GM23338 (cell line): Measurements from ENCODE around the gene VENTX. TPM values are rescaled to one million over a fixed set of nuclear protein-coding genes. Genes with fewer than 3 reads are reported as not detected.

ENCODE experiments used
- ATAC-seq: fragments of 200-7000 bp; cut with Tn5 transposase; 3 replicates; pipeline ENCODE4 v1.9.1; 2020
- DNase-seq: peaks from one replicate; pipeline ENCODE4 v3.0.0-alpha.2; 2015; ENCODE audit warnings: low spot score
- H2AFZ ChIP-seq: fragments of 200-600 bp; sonication (generic); 2 replicates; pipeline ENCODE4 v1.8.0; 2016; ENCODE audit warnings: antibody characterized with exemption, mild to moderate bottlenecking, moderate library complexity
- H3F3A ChIP-seq: fragments of 200-600 bp; sonication (generic); replicated peaks from 2 replicates; pipeline ENCODE4 v1.8.0; 2017; ENCODE audit warnings: antibody characterized with exemption, mixed run types, low read depth
- H3K27ac ChIP-seq: fragments of 200-600 bp; sonication (generic); 2 replicates; pipeline ENCODE4 v1.6.1; 2016; ENCODE audit warnings: low read depth
- H3K27me3 ChIP-seq: fragments of 200-600 bp; sonication (generic); 2 replicates; pipeline ENCODE4 v1.8.0; 2016; ENCODE audit warnings: mild to moderate bottlenecking, mixed run types, moderate library complexity; ENCODE audit not compliant: insufficient read depth
- H3K36me3 ChIP-seq: fragments of 200-600 bp; sonication (generic); 2 replicates; pipeline ENCODE4 v1.8.0; 2016; ENCODE audit warnings: mild to moderate bottlenecking; ENCODE audit not compliant: insufficient read depth
- H3K4me1 ChIP-seq: fragments of 200-600 bp; sonication (generic); 2 replicates; pipeline ENCODE4 v1.8.0; 2016; ENCODE audit warnings: mild to moderate bottlenecking, moderate library complexity; ENCODE audit not compliant: insufficient read depth
- H3K4me2 ChIP-seq: fragments of 200-600 bp; sonication (generic); 2 replicates; pipeline ENCODE4 v1.7.1; 2017; ENCODE audit warnings: mixed run types
- H3K4me3 ChIP-seq: fragments of 200-600 bp; sonication (generic); 2 replicates; pipeline ENCODE4 v1.6.1; 2016; ENCODE audit warnings: mixed run types
- H3K79me2 ChIP-seq: fragments of 200-600 bp; sonication (generic); replicated peaks from 2 replicates; pipeline ENCODE4 v1.8.0; 2017; ENCODE audit warnings: mild to moderate bottlenecking; ENCODE audit not compliant: insufficient read depth
- H3K9me2 ChIP-seq: fragments of 200-600 bp; sonication (generic); 2 replicates; pipeline ENCODE4 v1.8.0; 2017; ENCODE audit not compliant: insufficient read depth
- H4K20me1 ChIP-seq: fragments of 200-600 bp; sonication (generic); replicated peaks from 2 replicates; pipeline ENCODE4 v1.8.0; 2017; ENCODE audit warnings: mild to moderate bottlenecking; ENCODE audit not compliant: insufficient read depth
- H3K27ac Mint-ChIP-seq: 2 replicates; pipeline ENCODE4 v1.8.0; 2020; ENCODE audit warnings: inconsistent platforms, mild to moderate bottlenecking, moderate library complexity, mixed read lengths
- H3K27me3 Mint-ChIP-seq: 3 replicates; pipeline ENCODE4 v1.8.0; 2022; ENCODE audit warnings: low read depth, mild to moderate bottlenecking, moderate library complexity, mixed read lengths, inconsistent platforms; ENCODE audit not compliant: insufficient read depth, poor library complexity
- H3K36me3 Mint-ChIP-seq: 3 replicates; pipeline ENCODE4 v1.8.0; 2021; ENCODE audit warnings: low read depth, mild to moderate bottlenecking, inconsistent platforms, moderate library complexity, mixed read lengths
- H3K4me1 Mint-ChIP-seq: 3 replicates; pipeline ENCODE4 v1.8.0; 2020; ENCODE audit warnings: mild to moderate bottlenecking, inconsistent platforms, mixed read lengths
- H3K4me3 Mint-ChIP-seq: 3 replicates; pipeline ENCODE4 v1.8.0; 2021; ENCODE audit warnings: moderate library complexity, mild to moderate bottlenecking, inconsistent platforms, mixed read lengths
- H3K9me3 Mint-ChIP-seq: 3 replicates; pipeline ENCODE4 v1.8.0; 2020; ENCODE audit warnings: moderate library complexity, mild to moderate bottlenecking, inconsistent platforms, mixed read lengths
- CTCF ChIP-seq, 2 experiments: fragments of 200-600 bp in 1 of 2; sonication (generic) in 1 of 2; conservative IDR thresholded peaks; 2 replicates each; pipeline versions ENCODE4 v1.5.1 to v1.6.1; 2016 to 2017; ENCODE audit warnings: antibody characterized with exemption in 2 of 2, low read depth in 2 of 2, mild to moderate bottlenecking in 2 of 2, moderate library complexity in 1 of 2
- EZH2 ChIP-seq: fragments of 200-600 bp; sonication (generic); IDR thresholded peaks from one replicate; pipeline ENCODE4 v1.8.0; 2017; ENCODE audit warnings: antibody characterized with exemption, mild to moderate bottlenecking, low read depth; ENCODE audit not compliant: unreplicated experiment
- EZH2phosphoT487 ChIP-seq: fragments of 200-600 bp; sonication (generic); IDR thresholded peaks from one replicate; pipeline ENCODE4 v1.8.1; 2018; ENCODE audit warnings: antibody characterized with exemption; ENCODE audit not compliant: unreplicated experiment
- JUNB ChIP-seq: IDR thresholded peaks from one replicate; pipeline ENCODE4 v1.6.1; 2016; ENCODE audit warnings: antibody characterized with exemption; ENCODE audit not compliant: unreplicated experiment
- NANOG ChIP-seq: IDR thresholded peaks from 2 replicates; pipeline ENCODE4 v1.6.1; 2016; ENCODE audit warnings: antibody characterized with exemption, borderline replicate concordance
- ZNF331 ChIP-seq: fragments of 250-450 bp; sonication (Bioruptor Pico); IDR thresholded peaks from 2 replicates; pipeline ENCODE4 v1.5.0; 2020; ENCODE audit warnings: low read depth, mild to moderate bottlenecking, moderate library complexity
- ZNF462 ChIP-seq: fragments of 250-450 bp; sonication (Bioruptor Pico); IDR thresholded peaks from 2 replicates; pipeline ENCODE4 v1.5.0; 2020; ENCODE audit warnings: mild to moderate bottlenecking, moderate library complexity
- polyA plus RNA-seq: library from polyadenylated mRNA; unstranded; fragments of >200 nt; fragmentation: Nextera tagmentation; extraction: Ambion mirVana; gene quantifications from 2 replicates; pipeline ENCODE4 v1.2.1, GENCODE V29; 2016
- total RNA-seq: library from RNA; depleted of rRNA; stranded (reverse); fragments of >200 nt; shearing (Covaris generic); gene quantifications from 2 replicates; pipeline ENCODE4 v1.2.3, GENCODE V29; 2014

The VENTX gene
- total and polyA plus RNA-seq, 2 experiments from 2014 or later, result 4.8 to 8.1 TPM

GRCh38 chr10:133210398-133211140 lies 27.1 kb upstream of the VENTX start:
- 0 out of 2 replicates have a peak, but pooled peaks cover 3% of the 10 kb centered on the region for H3F3A ChIP-seq
- H3K9me3 Mint-ChIP-seq, result no peaks in the 10 kb centered on the region; the same call in 2 of the 3 replicates
- no peak for TF ChIP-seq NANOG
- TF ChIP-seq JUNB, result no peak
- no peak for TF ChIP-seq CTCF (conservative IDR thresholded peaks at IDR 0.05; ENCODE audit: low read depth in 2 of 2)
- no peak for TF ChIP-seq EZH2
- no peak for TF ChIP-seq ZNF331
- no peak for TF ChIP-seq EZH2phosphoT487
- no peak overlapping the region for H3K4me3 ChIP-seq
- no peak overlapping the region for H3K4me2 ChIP-seq
- ATAC-seq (no peak), DNase-seq (no peak)
- H3K79me2 ChIP-seq, result no peaks in the 10 kb centered on the region
- no peaks in the 10 kb centered on the region for H4K20me1 ChIP-seq
- peaks cover 3% of the 10 kb centered on the region; the same call in 1 of the 3 replicates for H3K36me3 Mint-ChIP-seq
- no peak overlapping the region for H3K27ac Mint-ChIP-seq
- H3K4me1 Mint-ChIP-seq, result no peaks in the 10 kb centered on the region
- no peak overlapping the region for H2AFZ ChIP-seq
- peaks cover 4% of the 10 kb centered on the region; the same call in 1 of the 2 replicates for H3K9me2 ChIP-seq
- H3K36me3 ChIP-seq, result no peaks in the 10 kb centered on the region
- no peaks in the 10 kb centered on the region for H3K4me1 ChIP-seq
- no peak overlapping the region for H3K27ac ChIP-seq
- peaks cover 5% of the 10 kb centered on the region for H3K27me3 Mint-ChIP-seq
- no peak overlapping the region for H3K4me3 Mint-ChIP-seq
- H3K27me3 ChIP-seq, result no peaks in the 10 kb centered on the region

- ATAC-seq (no peak), DNase-seq (no peak)
- H3K4me3 ChIP-seq, result no peak overlapping the region
- no peaks in the 10 kb centered on the region for H3K27me3 ChIP-seq
- no peak overlapping the region for H2AFZ ChIP-seq
- H4K20me1 ChIP-seq, result no peaks in the 10 kb centered on the region
- H3K27ac Mint-ChIP-seq, result no peak overlapping the region
- H3K36me3 Mint-ChIP-seq, result peaks cover 3% of the 10 kb centered on the region; the same call in 1 of the 3 replicates
- H3K79me2 ChIP-seq, result no peaks in the 10 kb centered on the region
- no peaks in the 10 kb centered on the region for H3K4me1 ChIP-seq
- H3K9me3 Mint-ChIP-seq, result no peaks in the 10 kb centered on the region; the same call in 2 of the 3 replicates
- 0 out of 2 replicates have a peak, but pooled peaks cover 3% of the 10 kb centered on the region for H3F3A ChIP-seq
- no peaks in the 10 kb centered on the region for H3K36me3 ChIP-seq
- peaks cover 4% of the 10 kb centered on the region; the same call in 1 of the 2 replicates for H3K9me2 ChIP-seq
- H3K4me2 ChIP-seq, result no peak overlapping the region
- H3K4me1 Mint-ChIP-seq, result no peaks in the 10 kb centered on the region
- H3K27me3 Mint-ChIP-seq, result peaks cover 5% of the 10 kb centered on the region
- no peak overlapping the region for H3K27ac ChIP-seq
- H3K4me3 Mint-ChIP-seq, result no peak overlapping the region
- TF ChIP-seq ZNF462 (CRISPR knock-in tag) (no peak), EZH2phosphoT487 (no peak), CTCF (conservative IDR thresholded peaks at IDR 0.05; ENCODE audit: low read depth in 2 of 2) (no peak), EZH2 (no peak), ZNF331 (no peak)
These were observed 26.4 kb upstream of the VENTX start for GRCh38 chr10:133211141-133211830.
